WTC11 (cell line): ENCODE measurements around the gene BCAS3.

Experiments
- CBFB ChIP-seq: sonication (generic); formaldehyde crosslinking; IDR thresholded peaks from 2 replicates; pipeline ENCODE4 v1.8.1; 2022; ENCODE audit warnings: mild to moderate bottlenecking, low read depth, missing genetic modification reagents
- CREB1 ChIP-seq: sonication (generic); formaldehyde crosslinking; IDR thresholded peaks from 2 replicates; pipeline ENCODE4 v1.8.0; 2023; ENCODE audit warnings: mild to moderate bottlenecking, missing genetic modification reagents
- CTCF ChIP-seq: fragments of 200-600 bp; IDR thresholded peaks from 2 replicates; pipeline ENCODE4 v1.8.0; 2022; ENCODE audit warnings: antibody characterized with exemption
- FOXJ3 ChIP-seq: sonication (generic); formaldehyde crosslinking; IDR thresholded peaks from 2 replicates; pipeline ENCODE4 v1.9.0; 2021; ENCODE audit warnings: missing genetic modification reagents, mild to moderate bottlenecking, borderline replicate concordance
- KAT7 ChIP-seq: sonication (generic); formaldehyde crosslinking; IDR thresholded peaks from 2 replicates; pipeline ENCODE4 v1.8.1; 2023; ENCODE audit warnings: missing genetic modification reagents, mild to moderate bottlenecking, borderline replicate concordance
- PRDM15 ChIP-seq: sonication (generic); formaldehyde crosslinking; IDR thresholded peaks from 2 replicates; pipeline ENCODE4 v1.8.0; 2022; ENCODE audit warnings: missing genetic modification reagents
- RELA ChIP-seq: sonication (generic); formaldehyde crosslinking; IDR thresholded peaks from 2 replicates; pipeline ENCODE4 v1.8.1; 2022; ENCODE audit warnings: missing genetic modification reagents, mild to moderate bottlenecking, borderline replicate concordance
- SMAD3 ChIP-seq: sonication (generic); formaldehyde crosslinking; IDR thresholded peaks from 2 replicates; pipeline ENCODE4 v1.8.0; 2022; ENCODE audit warnings: missing genetic modification reagents, mild to moderate bottlenecking, borderline replicate concordance
- USF2 ChIP-seq: sonication (generic); formaldehyde crosslinking; IDR thresholded peaks from 2 replicates; pipeline ENCODE4 v1.8.1; 2023; ENCODE audit warnings: mild to moderate bottlenecking, missing genetic modification reagents, moderate library complexity
- ZNF263 ChIP-seq: sonication (generic); formaldehyde crosslinking; IDR thresholded peaks from 2 replicates; pipeline ENCODE4 v1.8.1; 2022; ENCODE audit warnings: low read depth, mild to moderate bottlenecking, moderate library complexity, missing genetic modification reagents
- ZNF396 ChIP-seq: fragments of 250-450 bp; sonication (Bioruptor Pico); IDR thresholded peaks from 2 replicates; pipeline ENCODE4 v1.8.0; 2021; ENCODE audit warnings: mild to moderate bottlenecking, moderate library complexity, borderline replicate concordance

GRCh38 chr17:60964160-60964559, 286.5 kb downstream of the BCAS3 start:
- TF ChIP-seq CTCF (no peak), ZNF263 (no peak), RELA (no peak), KAT7 (CRISPR knock-in tag) (no peak), ZNF396 (no peak), PRDM15 (no peak), SMAD3 (CRISPR knock-in tag) (no peak), CBFB (no peak), USF2 (CRISPR knock-in tag) (no peak), CREB1 (CRISPR knock-in tag) (no peak), FOXJ3 (no peak)
